ACC112 (cell line): ENCODE results near the gene CDH1.

Experiments used
- H2AFZ ChIP-seq: fragments of 200-600 bp; sonication (generic); one replicate; pipeline ENCODE4 v1.6.0; 2017; ENCODE audit warnings: antibody characterized with exemption, low read length; ENCODE audit not compliant: unreplicated experiment
- H3K27ac ChIP-seq: fragments of 200-600 bp; sonication (generic); 2 replicates; pipeline ENCODE4 v1.5.1; 2014; ENCODE audit warnings: low read depth, mild to moderate bottlenecking, antibody characterized with exemption, low read length, moderate library complexity
- H3K27me3 ChIP-seq: fragments of 200-600 bp; sonication (generic); 2 replicates; pipeline ENCODE4 v1.6.1; 2014; ENCODE audit warnings: mild to moderate bottlenecking, antibody characterized with exemption, low read length, moderate library complexity, mixed read lengths; ENCODE audit not compliant: insufficient read depth
- H3K36me3 ChIP-seq: fragments of 200-600 bp; sonication (generic); 2 replicates; pipeline ENCODE4 v1.6.1; 2016; ENCODE audit warnings: mild to moderate bottlenecking, antibody characterized with exemption, low read length, moderate library complexity, mixed read lengths; ENCODE audit not compliant: insufficient read depth
- H3K4me1 ChIP-seq: fragments of 200-600 bp; sonication (generic); one replicate; pipeline ENCODE4 v1.6.1; 2016; ENCODE audit warnings: low read length, mixed read lengths; ENCODE audit not compliant: insufficient read depth, unreplicated experiment, control insufficient read depth
- H3K4me3 ChIP-seq: fragments of 200-600 bp; sonication (generic); 2 replicates; pipeline ENCODE4 v1.5.1; 2014; ENCODE audit warnings: mild to moderate bottlenecking, low read depth, low read length
- H3K79me2 ChIP-seq: fragments of 200-600 bp; sonication (generic); one replicate; pipeline ENCODE4 v1.6.0; 2016; ENCODE audit warnings: low read length; ENCODE audit not compliant: control insufficient read depth, unreplicated experiment, insufficient read depth

Gene CDH1

DNA sequence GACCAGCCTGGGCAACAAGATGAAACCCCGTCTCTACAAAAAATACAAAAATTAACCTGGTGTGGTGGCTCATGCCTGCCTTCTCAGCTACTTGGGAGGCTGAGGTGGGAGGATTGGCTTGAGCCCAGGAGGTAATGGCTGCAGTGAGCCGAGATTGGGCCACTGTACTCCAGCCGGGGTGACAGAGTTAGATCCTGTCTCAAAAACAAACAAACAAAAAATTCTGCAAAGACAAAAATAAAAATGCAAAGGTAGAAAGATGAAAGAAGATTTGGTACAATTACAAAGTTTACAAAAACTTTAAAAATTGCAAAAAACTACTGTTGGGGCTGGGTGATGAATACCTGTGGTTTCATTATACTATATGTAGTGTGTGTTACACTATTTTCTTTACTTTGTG lies 5.5 kb upstream of the CDH1 start:
- Histone ChIP-seq H3K4me1 (no peaks in the 10 kb centered on the region), H3K36me3 (no peaks in the 10 kb centered on the region), H3K4me3 (no peak overlapping the region), H2AFZ (no peak overlapping the region), H3K79me2 (no peaks in the 10 kb centered on the region), H3K27me3 (peaks cover 20% of the 10 kb centered on the region), H3K27ac (no peak overlapping the region)

DNA sequence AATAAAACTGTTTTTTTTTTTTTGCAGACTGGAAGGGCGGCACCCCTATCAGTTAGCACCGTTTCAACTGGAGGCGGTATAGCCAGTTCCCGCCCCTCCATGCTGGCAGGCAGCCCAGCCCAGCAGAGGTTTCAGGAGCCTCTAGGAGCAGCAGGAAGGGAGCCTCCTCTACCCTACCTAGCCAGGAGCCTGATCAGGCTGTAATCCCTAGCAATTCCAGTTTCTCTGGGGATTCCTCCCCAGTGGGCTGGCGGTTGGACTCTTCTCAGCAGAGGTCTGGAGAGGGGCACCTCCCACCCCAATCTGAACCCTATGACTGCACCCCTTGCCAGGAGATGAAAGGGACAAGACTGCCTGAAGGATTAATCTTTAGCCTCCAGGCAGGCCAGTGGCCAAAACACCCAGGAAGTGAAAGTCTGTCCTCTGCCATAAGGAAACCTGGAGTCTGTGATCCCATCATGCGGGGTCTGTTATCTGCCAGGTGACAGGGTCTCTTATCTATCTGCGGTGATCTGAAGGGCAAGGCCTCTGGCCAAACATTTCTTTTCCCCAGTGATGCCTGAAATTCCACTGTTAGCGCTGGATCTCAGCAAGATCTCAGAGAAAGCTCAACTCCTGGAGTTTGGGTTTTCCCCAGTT lies 4.9 kb upstream of the CDH1 start:
- Histone ChIP-seq H3K27me3 (peaks cover 25% of the 10 kb centered on the region), H3K4me3 (no peak overlapping the region), H2AFZ (no peak overlapping the region), H3K79me2 (no peaks in the 10 kb centered on the region), H3K4me1 (peaks cover under 1% of the 10 kb centered on the region), H3K36me3 (no peaks in the 10 kb centered on the region), H3K27ac (no peak overlapping the region)

- Histone ChIP-seq H3K27ac (no peak overlapping the region), H2AFZ (no peak overlapping the region), H3K36me3 (no peaks in the 10 kb centered on the region)
These were observed 4.2 kb upstream of the CDH1 start for GRCh38 chr16:68732741-68733399.

GRCh38 chr16:68733570-68733969 lies 3.5 kb upstream of the CDH1 start:
- H3K79me2 ChIP-seq, result no peaks in the 10 kb centered on the region
- no peaks in the 10 kb centered on the region for H3K36me3 ChIP-seq
- H3K27me3 ChIP-seq, result peaks cover 40% of the 10 kb centered on the region
- peaks cover 7% of the 10 kb centered on the region for H3K4me1 ChIP-seq
- H3K27ac ChIP-seq, result no peak overlapping the region
- H3K4me3 ChIP-seq, result no peak overlapping the region
- H2AFZ ChIP-seq, result no peak overlapping the region

More at GRCh38 chr16:68732741-68733399, 4.2 kb upstream of the CDH1 start:
- peaks cover 33% of the 10 kb centered on the region for H3K27me3 ChIP-seq
- H3K79me2 ChIP-seq, result no peaks in the 10 kb centered on the region
- H3K4me3 ChIP-seq, result no peak overlapping the region
- peaks cover 7% of the 10 kb centered on the region for H3K4me1 ChIP-seq

- Histone ChIP-seq H3K79me2 (no peaks in the 10 kb centered on the region), H3K4me1 (peaks cover 7% of the 10 kb centered on the region), H3K27me3 (peaks cover 41% of the 10 kb centered on the region), H3K27ac (no peak overlapping the region), H3K36me3 (no peaks in the 10 kb centered on the region), H3K4me3 (no peak overlapping the region), H2AFZ (no peak overlapping the region)
These were observed 2.3 kb upstream of the CDH1 start for GRCh38 chr16:68734782-68735181.

- H3K4me1 ChIP-seq, result peaks cover 7% of the 10 kb centered on the region
- H3K27me3 ChIP-seq, result peaks cover 41% of the 10 kb centered on the region
- H3K36me3 ChIP-seq, result no peaks in the 10 kb centered on the region
- no peak overlapping the region for H3K27ac ChIP-seq
- no peak overlapping the region for H3K4me3 ChIP-seq
- H3K79me2 ChIP-seq, result no peaks in the 10 kb centered on the region
- H2AFZ ChIP-seq, result no peak overlapping the region
These were observed 531 bp upstream of the CDH1 start for GRCh38 chr16:68736561-68736960.

DNA sequence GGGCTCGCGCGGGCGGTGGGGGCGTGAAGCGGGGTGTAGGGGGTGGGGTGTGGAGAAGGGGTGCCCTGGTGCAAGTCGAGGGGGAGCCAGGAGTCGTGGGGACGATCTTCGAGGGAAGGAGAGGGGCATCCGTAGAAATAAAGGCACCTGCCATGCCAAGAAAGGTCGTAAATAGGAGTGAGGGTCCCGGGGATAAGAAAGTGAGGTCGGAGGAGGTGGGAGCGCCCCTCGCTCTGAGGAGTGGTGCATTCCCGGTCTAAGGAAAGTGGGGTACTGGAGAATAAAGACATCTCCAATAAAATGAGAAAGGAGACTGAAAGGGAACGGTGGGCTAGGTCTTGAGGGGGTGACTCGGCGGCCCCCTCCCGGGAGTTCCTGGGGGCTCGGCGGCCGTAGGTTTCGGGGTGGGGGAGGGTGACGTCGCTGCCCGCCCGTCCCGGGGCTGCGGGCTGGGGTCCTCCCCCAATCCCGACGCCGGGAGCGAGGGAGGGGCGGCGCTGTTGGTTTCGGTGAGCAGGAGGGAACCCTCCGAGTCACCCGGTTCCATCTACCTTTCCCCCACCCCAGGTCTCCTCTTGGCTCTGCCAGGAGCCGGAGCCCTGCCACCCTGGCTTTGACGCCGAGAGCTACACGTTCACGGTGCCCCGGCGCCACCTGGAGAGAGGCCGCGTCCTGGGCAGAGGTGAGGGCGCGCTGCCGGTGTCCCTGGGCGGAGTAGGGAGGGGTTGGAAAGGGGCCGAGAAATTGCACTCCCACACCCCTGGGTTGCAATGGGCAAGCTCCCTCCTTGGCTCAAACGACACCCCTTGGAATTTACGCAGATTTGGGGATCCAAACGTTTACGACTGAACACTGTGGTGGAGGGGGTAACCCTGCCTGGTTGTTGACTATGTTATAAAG lies 888 bp downstream of the CDH1 start:
- 0 out of 2 replicates have a peak overlapping the region, but pooled peaks have one; percentile 45 for H3K4me3 ChIP-seq
- no peak overlapping the region for H2AFZ ChIP-seq
- no peaks in the 10 kb centered on the region for H3K79me2 ChIP-seq
- H3K4me1 ChIP-seq, result peaks cover 7% of the 10 kb centered on the region
- no peak overlapping the region for H3K27ac ChIP-seq
- no peaks in the 10 kb centered on the region for H3K36me3 ChIP-seq
- H3K27me3 ChIP-seq, result peaks cover 38% of the 10 kb centered on the region

- no peak overlapping the region for H3K27ac ChIP-seq
- H3K36me3 ChIP-seq, result no peaks in the 10 kb centered on the region
- H3K79me2 ChIP-seq, result no peaks in the 10 kb centered on the region
- H3K4me1 ChIP-seq, result peaks cover 7% of the 10 kb centered on the region
- H3K4me3 ChIP-seq, result no peak overlapping the region
- peaks cover 38% of the 10 kb centered on the region for H3K27me3 ChIP-seq
- H2AFZ ChIP-seq, result no peak overlapping the region
These were observed 3.0 kb downstream of the CDH1 start for GRCh38 chr16:68739964-68740627.

- H3K27ac ChIP-seq, result no peak overlapping the region
- H2AFZ ChIP-seq, result no peak overlapping the region
- H3K4me3 ChIP-seq, result no peak overlapping the region
- H3K79me2 ChIP-seq, result no peaks in the 10 kb centered on the region
- peaks cover 7% of the 10 kb centered on the region for H3K4me1 ChIP-seq
- no peaks in the 10 kb centered on the region for H3K36me3 ChIP-seq
- peaks cover 36% of the 10 kb centered on the region for H3K27me3 ChIP-seq
These were observed 3.7 kb downstream of the CDH1 start for GRCh38 chr16:68740628-68741346.

DNA sequence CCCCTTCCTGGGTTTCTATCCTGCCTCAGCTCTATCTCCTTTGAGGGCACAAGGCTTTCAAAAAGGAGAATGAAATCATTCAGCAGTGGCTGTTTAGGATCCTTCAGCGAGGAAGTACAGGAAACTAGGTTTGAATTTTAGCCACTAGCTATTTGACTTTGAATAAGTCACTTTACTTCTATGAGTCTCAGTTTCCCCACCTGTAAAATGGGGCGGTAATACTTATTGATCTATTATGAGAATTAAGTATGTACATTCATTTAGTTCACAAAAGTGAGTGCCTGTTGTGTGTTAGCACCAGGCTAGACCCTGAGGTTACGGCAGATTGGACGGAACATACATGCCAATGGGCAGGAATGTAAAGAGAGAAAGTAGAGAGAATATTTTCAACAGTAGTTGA lies 6.6 kb downstream of the CDH1 start:
- Histone ChIP-seq H2AFZ (no peak overlapping the region), H3K4me3 (no peak overlapping the region), H3K27ac (no peak overlapping the region), H3K36me3 (no peaks in the 10 kb centered on the region), H3K4me1 (no peaks in the 10 kb centered on the region), H3K27me3 (peaks cover 8% of the 10 kb centered on the region), H3K79me2 (no peaks in the 10 kb centered on the region)
